ENCODE data around the gene PLS3.

Gene PLS3

GRCh38 chrX:115696939-115697338, 136.0 kb downstream of the PLS3 start:
- no peak for DNase-seq

GRCh38 chrX:115697806-115698205, 136.8 kb downstream of the PLS3 start:
- DNase-seq, result no peak

Data from NCI-H187 treated with DMSO at 0.1 percent for 48 hours (cell line).